ENCODE measurements around the gene FAM168A. TPM values are rescaled to one million over a fixed set of nuclear protein-coding genes. Genes with fewer than 3 reads are reported as not detected.

Gene FAM168A
- polyA plus RNA-seq, 1 donor (not counting 4 experiments of a cell fraction or from before 2014, with no cell fraction given) = 11.8 TPM

DNA sequence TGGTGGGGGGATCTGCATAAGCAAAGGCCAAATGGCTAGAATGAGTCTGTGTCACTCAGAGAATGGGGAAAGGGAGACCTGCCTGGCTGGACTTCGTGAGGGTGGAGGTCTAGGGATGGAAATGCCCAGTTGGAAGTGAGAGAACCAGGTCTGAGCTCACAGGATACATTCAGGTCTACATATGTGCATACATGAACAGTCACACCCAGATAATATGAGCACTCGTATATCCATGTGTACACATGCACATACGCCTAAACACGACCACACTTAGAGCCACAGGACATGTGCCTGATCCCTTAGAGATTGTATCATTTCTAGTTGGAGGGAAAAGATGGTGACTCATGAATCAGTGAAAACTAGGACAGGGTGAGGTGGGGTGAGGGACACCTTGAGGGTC is 242.8 kb downstream of the FAM168A start:
- Histone ChIP-seq H3K36me3 (ENCODE audit: control insufficient read depth in 2 of 2, extremely low read depth in 1 of 2, insufficient read depth in 2 of 2, low read length in 2 of 2) (peaks cover 0 to 1% of the 10 kb centered on the region in 2 experiments), H3K9me3 (ENCODE audit: control insufficient read depth, low read depth, low read length) (no peaks in the 10 kb centered on the region), H3K9ac (ENCODE audit: control insufficient read depth, extremely low read depth, insufficient read depth, low read length) (no peak overlapping the region), H3K79me2 (ENCODE audit: control insufficient read depth, insufficient read depth, low read length) (no peaks in the 10 kb centered on the region), H4K20me1 (ENCODE audit: control insufficient read depth, extremely low read depth, insufficient read depth, low read length) (no peaks in the 10 kb centered on the region), H3K27me3 (ENCODE audit: control insufficient read depth, extremely low read depth, insufficient read depth, low read length) (no peaks in the 10 kb centered on the region), H3K4me3 (ENCODE audit: control insufficient read depth in 2 of 3, extremely low read depth in 1 of 3, insufficient read depth in 2 of 3, low read depth in 1 of 3, low read length in 3 of 3) (no peak overlapping the region), H2AFZ (ENCODE audit: control insufficient read depth, low read length) (no peak overlapping the region), H3K9me1 (ENCODE audit: control insufficient read depth, extremely low read depth, insufficient read depth, low read length) (no peaks in the 10 kb centered on the region), H3K27ac (ENCODE audit: control insufficient read depth, insufficient read depth, low read length) (no peak overlapping the region), H3K4me1 (ENCODE audit: control insufficient read depth, extremely low read depth, insufficient read depth, low read length) (no peaks in the 10 kb centered on the region), H3K4me2 (ENCODE audit: control insufficient read depth, extremely low read depth, insufficient read depth, low read depth, low read length) (no peak overlapping the region)
- no peak for FAIRE-seq
- no peak for TF ChIP-seq EZH2 (IDR thresholded peaks at IDR 0.05; ENCODE audit: low read length)
- TF ChIP-seq CTCF (optimal IDR thresholded peaks at IDR 0.05 in 1 of 3, IDR thresholded peaks at IDR 0.05 in 1 of 3, conservative IDR thresholded peaks at IDR 0.05 in 1 of 3; ENCODE audit: extremely low read depth in 1 of 3, insufficient read depth in 2 of 3, low read length in 3 of 3) = no peak
- no peak for DNase-seq (ENCODE audit: low read depth, low spot score)
- dilution Hi-C loops (cut with MboI; ENCODE audit: extremely low pct_ligation_motif_present, low sequenced_read_pairs) = no loop called here

DNA sequence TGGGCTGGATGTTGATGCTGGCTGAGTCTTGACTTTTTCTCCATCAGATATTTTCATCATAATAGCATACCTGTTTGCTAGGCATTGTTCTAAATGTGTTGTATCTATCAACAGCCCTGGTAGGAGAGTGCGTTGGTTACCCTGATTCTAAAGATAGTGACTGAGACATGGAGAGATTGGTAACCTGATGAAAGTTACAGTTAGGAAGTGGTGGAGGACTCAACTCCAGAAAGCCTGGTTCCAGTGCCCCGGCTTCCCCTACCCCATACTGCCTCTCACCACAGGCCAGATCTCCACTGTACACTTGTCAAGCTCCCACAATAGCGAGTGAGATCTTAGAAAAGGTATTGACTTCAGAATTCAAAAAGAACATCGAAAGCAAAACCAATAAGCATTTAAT is 244.5 kb downstream of the FAM168A start:
- Histone ChIP-seq H2AFZ (ENCODE audit: control insufficient read depth, low read length) (no peak overlapping the region), H3K9me1 (ENCODE audit: control insufficient read depth, extremely low read depth, insufficient read depth, low read length) (no peaks in the 10 kb centered on the region), H3K9me3 (ENCODE audit: control insufficient read depth, low read depth, low read length) (no peaks in the 10 kb centered on the region), H3K27me3 (ENCODE audit: control insufficient read depth, extremely low read depth, insufficient read depth, low read length) (no peaks in the 10 kb centered on the region), H3K4me2 (ENCODE audit: control insufficient read depth, extremely low read depth, insufficient read depth, low read depth, low read length) (no peak overlapping the region), H3K4me3 (ENCODE audit: control insufficient read depth in 2 of 3, extremely low read depth in 1 of 3, insufficient read depth in 2 of 3, low read depth in 1 of 3, low read length in 3 of 3) (no peak overlapping the region), H3K4me1 (ENCODE audit: control insufficient read depth, extremely low read depth, insufficient read depth, low read length) (no peaks in the 10 kb centered on the region), H3K9ac (ENCODE audit: control insufficient read depth, extremely low read depth, insufficient read depth, low read length) (no peak overlapping the region), H3K36me3 (ENCODE audit: control insufficient read depth in 2 of 2, extremely low read depth in 1 of 2, insufficient read depth in 2 of 2, low read length in 2 of 2) (peaks cover 0 to 1% of the 10 kb centered on the region in 2 experiments), H3K27ac (ENCODE audit: control insufficient read depth, insufficient read depth, low read length) (no peak overlapping the region), H4K20me1 (ENCODE audit: control insufficient read depth, extremely low read depth, insufficient read depth, low read length) (peaks cover 2% of the 10 kb centered on the region), H3K79me2 (ENCODE audit: control insufficient read depth, insufficient read depth, low read length) (no peaks in the 10 kb centered on the region)
- dilution Hi-C loops (cut with MboI; ENCODE audit: extremely low pct_ligation_motif_present, low sequenced_read_pairs) = no loop called here
- DNase-seq (ENCODE audit: low read depth, low spot score) = no peak
- no peak for FAIRE-seq
- no peak for TF ChIP-seq EZH2 (IDR thresholded peaks at IDR 0.05; ENCODE audit: low read length)
- no peak for TF ChIP-seq CTCF (optimal IDR thresholded peaks at IDR 0.05 in 1 of 3, IDR thresholded peaks at IDR 0.05 in 1 of 3, conservative IDR thresholded peaks at IDR 0.05 in 1 of 3; ENCODE audit: extremely low read depth in 1 of 3, insufficient read depth in 2 of 3, low read length in 3 of 3)

Data from keratinocyte (primary cell).